ENCODE results near the gene GRID1. TPM values are rescaled to one million over a fixed set of nuclear protein-coding genes. Genes with fewer than 3 reads are reported as not detected.

The GRID1 gene
- total RNA-seq, 1 experiment from 2014 or later = 5.6 TPM

DNA sequence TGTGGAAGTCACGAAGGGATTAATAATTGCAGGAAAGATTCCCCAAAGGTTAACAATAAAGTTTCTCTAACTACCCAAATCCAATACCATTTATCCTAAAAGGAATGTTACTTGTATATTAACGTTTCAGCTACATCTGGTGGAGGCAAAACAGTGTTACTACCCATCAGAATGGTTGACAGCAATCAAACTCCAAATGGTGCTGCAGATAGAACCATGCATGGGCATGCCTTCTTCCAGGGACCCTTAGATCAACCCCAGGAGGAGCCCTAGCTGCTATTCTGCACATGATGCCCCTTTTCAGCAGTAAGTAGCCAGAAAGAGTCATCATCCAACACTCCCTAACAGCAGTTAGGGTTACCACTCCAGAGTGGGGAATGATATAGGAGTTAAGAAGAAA lies 336.3 kb downstream of the GRID1 start:
- Histone ChIP-seq H3K4me3 (replicated peaks in 1 of 2; ENCODE audit: low read depth in 1 of 2, low read length in 2 of 2) (no peak overlapping the region), H3K4me2 (ENCODE audit: low read length) (no peak overlapping the region), H3K9me3 (ENCODE audit: control insufficient read depth in 1 of 2, insufficient read depth in 1 of 2, low read depth in 1 of 2, low read length in 2 of 2) (no peaks in the 10 kb centered on the region), H3K36me3 (ENCODE audit: control insufficient read depth in 1 of 2, insufficient read depth in 2 of 2, low read length in 2 of 2) (no peaks in the 10 kb centered on the region), H3K79me2 (ENCODE audit: insufficient read depth, low read length) (no peaks in the 10 kb centered on the region), H3K9ac (ENCODE audit: low read length) (no peak overlapping the region), H3K27ac (ENCODE audit: low read depth, low read length) (no peak overlapping the region), H3K27me3 (ENCODE audit: insufficient read depth, low read length) (no peaks in the 10 kb centered on the region), H2AFZ (ENCODE audit: low read depth, low read length, poor library complexity, severe bottlenecking) (no peak overlapping the region), H3K4me1 (ENCODE audit: control insufficient read depth in 1 of 2, insufficient read depth in 2 of 2, low read length in 2 of 2) (no peaks in the 10 kb centered on the region), H3K9me2 (ENCODE audit: insufficient read depth) (no peaks in the 10 kb centered on the region), H4K20me1 (ENCODE audit: insufficient read depth) (no peaks in the 10 kb centered on the region)
- BruUV-seq (replicated peaks) = no TSS peak
- no peak for DNase-seq (ENCODE audit: low read depth, low spot score)
- no peak for ATAC-seq
- intact Hi-C loops (cut with micrococcal nuclease) = no loop called here
- ChIA-PET POLR2A (no interaction called here), RAD21 (ENCODE audit: low non-redundant PET in 1 of 2, low total read pairs in 2 of 2, uncharacterized antibody in 2 of 2, unreplicated experiment in 2 of 2) (no interaction called here), CTCF (no interaction called here)
- TF ChIP-seq, protein P1, sequence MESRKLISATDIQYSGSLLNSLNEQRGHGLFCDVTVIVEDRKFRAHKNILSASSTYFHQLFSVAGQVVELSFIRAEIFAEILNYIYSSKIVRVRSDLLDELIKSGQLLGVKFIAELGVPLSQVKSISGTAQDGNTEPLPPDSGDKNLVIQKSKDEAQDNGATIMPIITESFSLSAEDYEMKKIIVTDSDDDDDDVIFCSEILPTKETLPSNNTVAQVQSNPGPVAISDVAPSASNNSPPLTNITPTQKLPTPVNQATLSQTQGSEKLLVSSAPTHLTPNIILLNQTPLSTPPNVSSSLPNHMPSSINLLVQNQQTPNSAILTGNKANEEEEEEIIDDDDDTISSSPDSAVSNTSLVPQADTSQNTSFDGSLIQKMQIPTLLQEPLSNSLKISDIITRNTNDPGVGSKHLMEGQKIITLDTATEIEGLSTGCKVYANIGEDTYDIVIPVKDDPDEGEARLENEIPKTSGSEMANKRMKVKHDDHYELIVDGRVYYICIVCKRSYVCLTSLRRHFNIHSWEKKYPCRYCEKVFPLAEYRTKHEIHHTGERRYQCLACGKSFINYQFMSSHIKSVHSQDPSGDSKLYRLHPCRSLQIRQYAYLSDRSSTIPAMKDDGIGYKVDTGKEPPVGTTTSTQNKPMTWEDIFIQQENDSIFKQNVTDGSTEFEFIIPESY (IDR thresholded peaks at IDR 0.05; ENCODE audit: extremely low read depth, insufficient replicate concordance, low read length) = no peak
- TF ChIP-seq ZNF274 (IDR thresholded peaks at IDR 0.05; ENCODE audit: low read depth, low read length) (no peak), CEBPB (IDR thresholded peaks at IDR 0.05; ENCODE audit: low read depth) (no peak), ZFX (IDR thresholded peaks at IDR 0.05) (no peak), SRF (IDR thresholded peaks at IDR 0.05; ENCODE audit: low read depth) (no peak), POLR2A (IDR thresholded peaks at IDR 0.05; ENCODE audit: borderline replicate concordance, extremely low read depth, insufficient read depth, insufficient read length) (no peak)
- TF ChIP-seq, protein P2, sequence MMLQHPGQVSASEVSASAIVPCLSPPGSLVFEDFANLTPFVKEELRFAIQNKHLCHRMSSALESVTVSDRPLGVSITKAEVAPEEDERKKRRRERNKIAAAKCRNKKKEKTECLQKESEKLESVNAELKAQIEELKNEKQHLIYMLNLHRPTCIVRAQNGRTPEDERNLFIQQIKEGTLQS (IDR thresholded peaks at IDR 0.05) = no peak

DNA sequence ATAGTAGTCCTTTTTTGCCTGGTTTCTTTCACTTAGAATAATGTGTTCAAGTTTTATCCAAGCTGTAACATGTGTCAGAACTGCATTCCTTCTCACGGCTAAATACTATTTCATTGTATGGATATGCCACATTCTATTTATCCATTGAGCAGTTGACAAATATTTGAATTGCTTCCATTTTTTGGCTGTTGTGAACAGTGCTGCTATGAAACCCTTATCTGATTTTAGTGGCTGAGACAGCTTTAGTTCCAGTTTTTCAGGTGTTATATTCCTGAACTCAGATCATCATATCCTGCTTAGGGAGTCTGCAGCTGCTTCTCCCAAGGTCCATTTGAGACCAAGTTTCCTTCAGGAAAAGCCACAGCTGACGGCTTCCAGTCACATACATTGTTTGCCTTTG lies 339.2 kb downstream of the GRID1 start:
- no peak overlapping the region for H2AFZ ChIP-seq (ENCODE audit: low read depth, low read length, poor library complexity, severe bottlenecking)

More for the DNA sequence above, 339.2 kb downstream of the GRID1 start:
- no peaks in the 10 kb centered on the region for H3K36me3 ChIP-seq (ENCODE audit: control insufficient read depth in 1 of 2, insufficient read depth in 2 of 2, low read length in 2 of 2)
- no peak overlapping the region for H3K4me2 ChIP-seq (ENCODE audit: low read length)
- no peaks in the 10 kb centered on the region for H3K4me1 ChIP-seq (ENCODE audit: control insufficient read depth in 1 of 2, insufficient read depth in 2 of 2, low read length in 2 of 2)
- ChIA-PET POLR2A (no interaction called here), RAD21 (ENCODE audit: low non-redundant PET in 1 of 2, low total read pairs in 2 of 2, uncharacterized antibody in 2 of 2, unreplicated experiment in 2 of 2) (no interaction called here), CTCF (no interaction called here)
- H3K79me2 ChIP-seq (ENCODE audit: insufficient read depth, low read length) = no peaks in the 10 kb centered on the region
- no peaks in the 10 kb centered on the region for H3K9me3 ChIP-seq (ENCODE audit: control insufficient read depth in 1 of 2, insufficient read depth in 1 of 2, low read depth in 1 of 2, low read length in 2 of 2)
- DNase-seq (ENCODE audit: low read depth, low spot score) (no peak), ATAC-seq (no peak)
- no peaks in the 10 kb centered on the region for H4K20me1 ChIP-seq (ENCODE audit: insufficient read depth)
- no peak overlapping the region for H3K4me3 ChIP-seq (replicated peaks in 1 of 2; ENCODE audit: low read depth in 1 of 2, low read length in 2 of 2)
- TF ChIP-seq, protein P1 (IDR thresholded peaks at IDR 0.05; ENCODE audit: extremely low read depth, insufficient replicate concordance, low read length) = no peak
- TF ChIP-seq JUND (IDR thresholded peaks at IDR 0.05) (no peak), SP1 (IDR thresholded peaks at IDR 0.05; ENCODE audit: low read depth) (no peak), CEBPB (IDR thresholded peaks at IDR 0.05; ENCODE audit: low read depth) (no peak), POLR2AphosphoS5 (IDR thresholded peaks at IDR 0.05; ENCODE audit: low read depth, low read length) (no peak), CBX3 (IDR thresholded peaks at IDR 0.05; ENCODE audit: low read depth) (no peak), ZNF274 (IDR thresholded peaks at IDR 0.05; ENCODE audit: low read depth, low read length) (no peak), EZH2phosphoT487 (IDR thresholded peaks at IDR 0.05; ENCODE audit: borderline replicate concordance) (no peak)
- H3K27me3 ChIP-seq (ENCODE audit: insufficient read depth, low read length) = no peaks in the 10 kb centered on the region
- no peaks in the 10 kb centered on the region for H3K9me2 ChIP-seq (ENCODE audit: insufficient read depth)
- no TSS peak for BruUV-seq (replicated peaks)
- H3K27ac ChIP-seq (ENCODE audit: low read depth, low read length) = no peak overlapping the region
- H3K9ac ChIP-seq (ENCODE audit: low read length) = no peak overlapping the region
- intact Hi-C loops (cut with micrococcal nuclease) = no loop called here

Measured in HCT116 (cell line).